Subcutaneous abdominal adipose tissue (tissue), 5 donors: Measurements from ENCODE around the gene RAD21L1.

Experiments
- H3K27ac ChIP-seq: one replicate; pipeline ENCODE4 v1.7.0; 2013; ENCODE audit warnings: low read depth, mild to moderate bottlenecking, inconsistent platforms, low read length, moderate library complexity
- H3K27me3 ChIP-seq, 5 donors: one replicate each; pipeline ENCODE4 v1.7.0; 2013; ENCODE audit warnings: low read length in 5 of 5, inconsistent platforms in 1 of 5; ENCODE audit not compliant: control insufficient read depth in 5 of 5, insufficient read depth in 4 of 5
- H3K36me3 ChIP-seq, 5 donors: one replicate each; pipeline ENCODE4 v1.7.0; 2013; ENCODE audit warnings: low read length in 5 of 5; ENCODE audit not compliant: control insufficient read depth in 5 of 5, insufficient read depth in 5 of 5
- H3K4me1 ChIP-seq, 5 donors: one replicate each; pipeline ENCODE4 v1.7.0; 2013; ENCODE audit warnings: low read length in 5 of 5, mild to moderate bottlenecking in 3 of 5, moderate library complexity in 1 of 5; ENCODE audit not compliant: control insufficient read depth in 5 of 5, insufficient read depth in 5 of 5
- H3K4me3 ChIP-seq, 5 donors: one replicate each; pipeline ENCODE4 v1.7.0; 2013; ENCODE audit warnings: low read length in 5 of 5, low read depth in 1 of 5
- H3K9ac ChIP-seq, 5 donors: one replicate each; pipeline ENCODE4 v1.7.0; 2013; ENCODE audit warnings: low read length in 5 of 5, mild to moderate bottlenecking in 4 of 5, moderate library complexity in 3 of 5
- H3K9me3 ChIP-seq, 5 donors: one replicate each; pipeline ENCODE4 v1.7.0; 2013; ENCODE audit warnings: low read length in 5 of 5; ENCODE audit not compliant: control insufficient read depth in 5 of 5
- donor health status: healthy.
- donor health status: healthy.
- donor health status: healthy.
- donor health status: healthy.
- donor health status: healthy.

The RAD21L1 gene

GRCh38 chr20:1275919-1276318 lies 50.1 kb downstream of the RAD21L1 start:
- no peak overlapping the region for H3K27ac ChIP-seq
- no peak overlapping the region for H3K4me3 ChIP-seq
- no peaks in the 10 kb centered on the region for H3K9me3 ChIP-seq
- no peaks in the 10 kb centered on the region for H3K4me1 ChIP-seq
- H3K27me3 ChIP-seq, result no peaks in the 10 kb centered on the region
- peaks cover 0 to 3% (median 0%) of the 10 kb centered on the region in 5 donors for H3K36me3 ChIP-seq
- peak overlapping the region in 1 of 5 donors; percentile 18 for H3K9ac ChIP-seq

- Histone ChIP-seq H3K27me3 (no peaks in the 10 kb centered on the region), H3K9me3 (no peaks in the 10 kb centered on the region), H3K4me1 (no peaks in the 10 kb centered on the region), H3K9ac (no peak overlapping the region), H3K4me3 (no peak overlapping the region), H3K27ac (no peak overlapping the region), H3K36me3 (peaks cover 0 to 3% (median 0%) of the 10 kb centered on the region in 5 donors)
Observed at GRCh38 chr20:1277529-1278322, 51.9 kb downstream of the RAD21L1 start.

GRCh38 chr20:1278993-1279392 lies 53.1 kb downstream of the RAD21L1 start:
- Histone ChIP-seq H3K4me1 (no peaks in the 10 kb centered on the region), H3K9me3 (no peaks in the 10 kb centered on the region), H3K27ac (no peak overlapping the region), H3K36me3 (peaks cover 0 to 3% (median 0%) of the 10 kb centered on the region in 5 donors), H3K27me3 (no peaks in the 10 kb centered on the region), H3K9ac (no peak overlapping the region), H3K4me3 (no peak overlapping the region)

- H3K4me3 ChIP-seq, result no peak overlapping the region
- H3K9me3 ChIP-seq, result no peaks in the 10 kb centered on the region
- H3K9ac ChIP-seq, result no peak overlapping the region
- H3K27ac ChIP-seq, result no peak overlapping the region
- no peaks in the 10 kb centered on the region for H3K27me3 ChIP-seq
- peaks cover 0 to 3% (median 0%) of the 10 kb centered on the region in 5 donors for H3K36me3 ChIP-seq
- H3K4me1 ChIP-seq, result no peaks in the 10 kb centered on the region
Observed at GRCh38 chr20:1280195-1281102, 54.6 kb downstream of the RAD21L1 start.

- no peak overlapping the region for H3K9ac ChIP-seq
Observed at GRCh38 chr20:1281279-1282057, 55.6 kb downstream of the RAD21L1 start.

GRCh38 chr20:1282966-1283365 lies 57.1 kb downstream of the RAD21L1 start:
- H3K4me1 ChIP-seq, result no peaks in the 10 kb centered on the region
- H3K9me3 ChIP-seq, result no peaks in the 10 kb centered on the region
- H3K27ac ChIP-seq, result no peak overlapping the region
- H3K4me3 ChIP-seq, result no peak overlapping the region
- no peaks in the 10 kb centered on the region for H3K27me3 ChIP-seq
- no peak overlapping the region for H3K9ac ChIP-seq
- peaks cover 0 to 3% (median 0%) of the 10 kb centered on the region in 5 donors for H3K36me3 ChIP-seq

More at GRCh38 chr20:1281279-1282057, 55.6 kb downstream of the RAD21L1 start:
- Histone ChIP-seq H3K27ac (no peak overlapping the region), H3K4me3 (no peak overlapping the region), H3K36me3 (peaks cover 0 to 3% (median 0%) of the 10 kb centered on the region in 5 donors), H3K27me3 (no peaks in the 10 kb centered on the region), H3K9me3 (no peaks in the 10 kb centered on the region), H3K4me1 (no peaks in the 10 kb centered on the region)

GRCh38 chr20:1283522-1284510 lies 58.0 kb downstream of the RAD21L1 start:
- H3K4me3 ChIP-seq, result no peak overlapping the region
- H3K9ac ChIP-seq, result no peak overlapping the region
- H3K9me3 ChIP-seq, result no peaks in the 10 kb centered on the region
- no peaks in the 10 kb centered on the region for H3K27me3 ChIP-seq
- H3K36me3 ChIP-seq, result peaks cover 0 to 3% (median 0%) of the 10 kb centered on the region in 5 donors
- H3K4me1 ChIP-seq, result no peaks in the 10 kb centered on the region
- H3K27ac ChIP-seq, result no peak overlapping the region

- Histone ChIP-seq H3K4me3 (no peak overlapping the region), H3K36me3 (no peaks in the 10 kb centered on the region), H3K4me1 (peaks cover 0 to 5% (median 0%) of the 10 kb centered on the region in 5 donors), H3K9me3 (no peaks in the 10 kb centered on the region), H3K9ac (no peak overlapping the region), H3K27ac (no peak overlapping the region), H3K27me3 (no peaks in the 10 kb centered on the region)
Observed at GRCh38 chr20:1286267-1287024, 60.6 kb downstream of the RAD21L1 start.
